H9 (cell line): ENCODE results near the gene FAM72B. TPM values are rescaled to one million over a fixed set of nuclear protein-coding genes. Genes with fewer than 3 reads are reported as not detected.
"Not testable (repeated sequence)": the region's sequence is repeated elsewhere in the genome, so short reads cannot be mapped to it uniquely, and the experiment has no call there.

Experiments used
- DNase-seq: peaks from one replicate; pipeline ENCODE4 v3.0.0-alpha.2; 2017
- H2AFZ ChIP-seq: one replicate; pipeline ENCODE4 v1.6.1; 2013; ENCODE audit warnings: mild to moderate bottlenecking, low read length, control low read depth, moderate library complexity
- H2AK5ac ChIP-seq: 2 replicates; pipeline ENCODE4 v1.6.1; 2013; ENCODE audit warnings: low read length, control low read depth, mixed read lengths; ENCODE audit not compliant: insufficient read length
- H2BK120ac ChIP-seq: one replicate; pipeline ENCODE4 v1.6.1; 2013; ENCODE audit warnings: low read depth, mild to moderate bottlenecking, low read length, control low read depth, inconsistent platforms; ENCODE audit not compliant: poor library complexity, severe bottlenecking
- H2BK12ac ChIP-seq: 2 replicates; pipeline ENCODE4 v1.6.1; 2013; ENCODE audit warnings: low read length, control low read depth, mixed read lengths, low read depth; ENCODE audit not compliant: insufficient read length
- H2BK15ac ChIP-seq: 2 replicates; pipeline ENCODE4 v1.6.1; 2013; ENCODE audit warnings: low read depth, low read length, control low read depth
- H2BK20ac ChIP-seq: one replicate; pipeline ENCODE4 v1.6.1; 2013; ENCODE audit warnings: low read depth, mild to moderate bottlenecking, low read length, control low read depth, inconsistent platforms; ENCODE audit not compliant: poor library complexity, severe bottlenecking
- H2BK5ac ChIP-seq: 2 replicates; pipeline ENCODE4 v1.6.1; 2013; ENCODE audit warnings: low read length, control low read depth, mixed read lengths; ENCODE audit not compliant: insufficient read length
- H3K14ac ChIP-seq: 2 replicates; pipeline ENCODE4 v1.6.1; 2013; ENCODE audit warnings: low read length, control low read depth; ENCODE audit not compliant: insufficient read depth
- H3K18ac ChIP-seq: 2 replicates; pipeline ENCODE4 v1.6.1; 2013; ENCODE audit warnings: low read depth, mild to moderate bottlenecking, mixed read lengths, low read length, control low read depth; ENCODE audit not compliant: insufficient read length
- H3K23ac ChIP-seq: 2 replicates; pipeline ENCODE4 v1.6.1; 2013; ENCODE audit warnings: low read length, control low read depth, mixed read lengths, low read depth; ENCODE audit not compliant: insufficient read length
- H3K23me2 ChIP-seq: 2 replicates; pipeline ENCODE4 v1.6.1; 2013; ENCODE audit warnings: low read depth, mild to moderate bottlenecking, mixed read lengths, low read length, control low read depth; ENCODE audit not compliant: insufficient read length, poor library complexity, severe bottlenecking
- H3K27ac ChIP-seq: 2 replicates; pipeline ENCODE4 v1.5.1; 2013; ENCODE audit warnings: low read length, control low read depth, mixed read lengths, low read depth; ENCODE audit not compliant: insufficient read length
- H3K27me3 ChIP-seq: 2 replicates; pipeline ENCODE4 v1.6.1; 2013; ENCODE audit warnings: low read length, control low read depth, inconsistent platforms; ENCODE audit not compliant: insufficient read depth
- H3K4ac ChIP-seq: 2 replicates; pipeline ENCODE4 v1.6.1; 2013; ENCODE audit warnings: low read depth, mild to moderate bottlenecking, control low read depth, inconsistent platforms, low read length, moderate library complexity
- H3K4me1 ChIP-seq: 2 replicates; pipeline ENCODE4 v1.6.1; 2013; ENCODE audit warnings: low read length, control low read depth, inconsistent platforms; ENCODE audit not compliant: insufficient read depth
- H3K4me2 ChIP-seq: 2 replicates; pipeline ENCODE4 v1.6.1; 2013; ENCODE audit warnings: low read length, control low read depth, mixed read lengths; ENCODE audit not compliant: insufficient read length, insufficient read depth
- H3K56ac ChIP-seq: 2 replicates; pipeline ENCODE4 v1.6.1; 2013; ENCODE audit warnings: low read depth, mild to moderate bottlenecking, mixed read lengths, low read length, control low read depth; ENCODE audit not compliant: insufficient read length
- H3K79me1 ChIP-seq: 2 replicates; pipeline ENCODE4 v1.6.1; 2013; ENCODE audit warnings: low read depth, mild to moderate bottlenecking, moderate library complexity, low read length, control low read depth, inconsistent platforms; ENCODE audit not compliant: insufficient read depth, poor library complexity, severe bottlenecking
- H3K79me2 ChIP-seq: 2 replicates; pipeline ENCODE4 v1.6.1; 2013; ENCODE audit warnings: low read length, control low read depth, inconsistent platforms; ENCODE audit not compliant: insufficient read depth
- H3K9ac ChIP-seq: 2 replicates; pipeline ENCODE4 v1.6.1; 2013; ENCODE audit warnings: low read length, control low read depth, mixed read lengths; ENCODE audit not compliant: insufficient read length; ENCODE audit errors: extremely low read depth
- H3K9me3 ChIP-seq: one replicate; pipeline ENCODE4 v1.6.1; 2013; ENCODE audit warnings: low read depth, low read length, inconsistent platforms; ENCODE audit not compliant: control insufficient read depth
- H3T11ph ChIP-seq: one replicate; pipeline ENCODE4 v1.6.1; 2013; ENCODE audit warnings: mild to moderate bottlenecking, low read length, control low read depth, inconsistent platforms
- H4K20me1 ChIP-seq: one replicate; pipeline ENCODE4 v1.6.1; 2013; ENCODE audit not compliant: control insufficient read depth, insufficient read length, insufficient read depth
- H4K5ac ChIP-seq: 2 replicates; pipeline ENCODE4 v1.6.1; 2013; ENCODE audit warnings: low read depth, mild to moderate bottlenecking, mixed read lengths, low read length, control low read depth; ENCODE audit not compliant: insufficient read length
- H4K8ac ChIP-seq: replicated peaks from 2 replicates; pipeline ENCODE4 v1.6.1; 2013; ENCODE audit warnings: low read length, control low read depth, mixed read lengths, low read depth; ENCODE audit not compliant: insufficient read length
- H4K91ac ChIP-seq: 2 replicates; pipeline ENCODE4 v1.6.1; 2013; ENCODE audit warnings: low read depth, mild to moderate bottlenecking, moderate library complexity, mixed read lengths, low read length, control low read depth; ENCODE audit not compliant: insufficient read length
- H3K27ac Mint-ChIP-seq, 3 experiments: 2 replicates in 2 of 3; 3 replicates in 1 of 3; pipeline ENCODE4 v1.8.0; 2020 to 2021; ENCODE audit warnings: mixed read lengths in 3 of 3, mild to moderate bottlenecking in 1 of 3, moderate library complexity in 1 of 3
- H3K27me3 Mint-ChIP-seq: 2 replicates; pipeline ENCODE4 v1.8.0; 2021; ENCODE audit warnings: low read depth, mild to moderate bottlenecking, moderate library complexity, mixed read lengths
- H3K36me3 Mint-ChIP-seq, 3 experiments: 2 replicates in 2 of 3; 3 replicates in 1 of 3; pipeline ENCODE4 v1.8.0; 2020 to 2021; ENCODE audit warnings: low read depth in 3 of 3, mixed read lengths in 3 of 3; ENCODE audit not compliant: insufficient read depth in 1 of 3
- H3K4me1 Mint-ChIP-seq, 2 experiments: 2 replicates each; pipeline ENCODE4 v1.8.0; 2020; ENCODE audit warnings: mixed read lengths in 2 of 2
- H3K4me3 Mint-ChIP-seq, 2 experiments: 2 replicates in 1 of 2; 3 replicates in 1 of 2; pipeline ENCODE4 v1.8.0; 2020 to 2021; ENCODE audit warnings: mild to moderate bottlenecking in 2 of 2, mixed read lengths in 2 of 2, moderate library complexity in 1 of 2
- H3K9me3 Mint-ChIP-seq, 2 experiments: 2 replicates in 1 of 2; 3 replicates in 1 of 2; pipeline ENCODE4 v1.8.0; 2020; ENCODE audit warnings: mild to moderate bottlenecking in 2 of 2, mixed read lengths in 2 of 2, moderate library complexity in 1 of 2
- WGBS: extraction: QIAGEN DNeasy Blood & Tissue Kit; methylation state at CpG from one replicate; pipeline ENCODE4 v1.1.7; 2013; ENCODE audit warnings: missing lambda C conversion rate, low lambda C conversion rate, mixed read lengths; ENCODE audit not compliant: insufficient read length; ENCODE audit errors: extremely low coverage; 5-methylcytosine and 5-hydroxymethylcytosine counted together
- total RNA-seq: library from RNA; stranded (reverse); gene quantifications from 2 replicates; pipeline ENCODE4 v1.2.1, GENCODE V29; 2021

FAM72B gene
- total RNA-seq, 1 experiment from 2014 or later, result 8.5 TPM

DNA sequence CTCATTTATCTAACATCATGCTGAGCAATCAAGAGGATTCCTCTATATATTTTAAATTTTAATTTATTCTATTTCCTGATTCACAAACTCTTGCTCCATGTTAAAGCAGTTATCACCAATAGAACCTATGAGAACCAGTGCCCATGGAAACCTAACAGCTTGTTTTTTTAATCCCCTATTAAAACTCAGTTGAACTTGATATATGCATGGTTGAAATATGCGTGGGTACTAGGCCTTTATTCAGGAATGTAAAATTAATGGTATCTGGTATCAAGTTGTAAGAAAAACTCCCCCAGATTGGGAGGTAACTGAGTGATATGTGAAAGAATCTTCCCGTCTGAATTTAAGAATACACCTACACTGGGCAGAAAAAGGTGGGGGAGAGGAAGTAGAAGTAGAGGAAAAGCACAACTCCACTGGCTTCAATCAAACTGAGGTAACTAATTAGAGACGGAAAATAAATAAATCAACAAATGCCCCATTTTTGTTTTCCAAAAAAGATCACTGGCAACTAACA, 15.9 kb downstream of the FAM72B start:
- H2BK15ac ChIP-seq, H3K23ac ChIP-seq, H3K14ac ChIP-seq, H3K9me3 ChIP-seq, H4K20me1 ChIP-seq, H4K8ac ChIP-seq, H3K4me2 ChIP-seq, H3K9ac ChIP-seq, H3K18ac ChIP-seq, H2BK5ac ChIP-seq, H2AFZ ChIP-seq, H4K91ac ChIP-seq, H3K9me3 Mint-ChIP-seq, H4K5ac ChIP-seq, H3K79me1 ChIP-seq, H3K27me3 Mint-ChIP-seq, DNase-seq, H3K27me3 ChIP-seq, H2BK20ac ChIP-seq, H3K4me1 ChIP-seq, H3K79me2 ChIP-seq, H3K4me1 Mint-ChIP-seq, H3K23me2 ChIP-seq, H2BK120ac ChIP-seq, H3K4ac ChIP-seq, H3K27ac ChIP-seq, H3K27ac Mint-ChIP-seq, H2BK12ac ChIP-seq, H2AK5ac ChIP-seq, H3T11ph ChIP-seq, H3K4me3 Mint-ChIP-seq, H3K56ac ChIP-seq, H3K36me3 Mint-ChIP-seq: not testable (repeated sequence)
- WGBS, result no CpG with 5 or more reads among the region's 3 CpGs

DNA sequence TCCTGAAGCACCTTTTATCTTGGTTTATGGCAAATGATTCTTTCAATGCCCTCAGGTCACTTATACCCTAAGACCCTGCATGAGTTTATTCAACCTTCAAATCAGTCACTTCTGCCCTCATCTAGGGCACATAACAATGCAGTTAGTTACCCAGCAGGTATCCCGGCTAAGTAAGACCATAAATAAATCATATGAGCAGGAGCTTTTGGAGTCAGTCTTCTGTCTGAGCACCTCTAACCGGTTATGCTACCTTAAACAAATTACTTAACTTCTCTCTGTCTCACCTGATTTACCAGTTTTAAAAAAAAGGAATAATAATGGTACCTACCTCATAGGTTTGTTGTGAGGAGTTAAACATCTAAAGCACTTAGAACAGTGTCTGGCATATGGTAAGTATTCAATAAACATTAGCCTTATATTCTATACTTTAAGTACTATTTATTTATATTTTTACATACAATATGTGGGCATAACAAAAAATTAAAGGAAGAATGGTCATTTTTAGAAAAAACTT, 16.9 kb downstream of the FAM72B start:
- not testable (repeated sequence) for H3K4me1 Mint-ChIP-seq, H2BK120ac ChIP-seq, H3K23ac ChIP-seq, H3K79me2 ChIP-seq, H3K27me3 Mint-ChIP-seq, H3K4me1 ChIP-seq, H3K36me3 Mint-ChIP-seq, H2AFZ ChIP-seq, H3K14ac ChIP-seq, H3T11ph ChIP-seq, H2BK5ac ChIP-seq, H3K27ac Mint-ChIP-seq, H3K4ac ChIP-seq, H2BK15ac ChIP-seq, H3K23me2 ChIP-seq, H3K4me2 ChIP-seq, H3K9me3 Mint-ChIP-seq, DNase-seq, H3K79me1 ChIP-seq, H4K91ac ChIP-seq, H3K9ac ChIP-seq, H2BK12ac ChIP-seq, H3K4me3 Mint-ChIP-seq, H4K8ac ChIP-seq, H3K56ac ChIP-seq, H3K27me3 ChIP-seq, H2AK5ac ChIP-seq, H3K9me3 ChIP-seq, H3K27ac ChIP-seq, H4K5ac ChIP-seq, H2BK20ac ChIP-seq, H4K20me1 ChIP-seq, H3K18ac ChIP-seq
- no CpG with 5 or more reads among the region's 2 CpGs for WGBS
